NCI-H345 treated with DMSO at 0.1 percent for 48 hours (cell line): Measurements from ENCODE around the gene CARM1.
"Not testable (repeated sequence)": the region's sequence is repeated elsewhere in the genome, so short reads cannot be mapped to it uniquely, and the experiment has no call there.

Source experiments
- DNase-seq: peaks from one replicate; lab custom pipeline; 2025; ENCODE audit not compliant: unreplicated experiment; lab: John Stamatoyannopoulos, UW

Gene CARM1

DNA sequence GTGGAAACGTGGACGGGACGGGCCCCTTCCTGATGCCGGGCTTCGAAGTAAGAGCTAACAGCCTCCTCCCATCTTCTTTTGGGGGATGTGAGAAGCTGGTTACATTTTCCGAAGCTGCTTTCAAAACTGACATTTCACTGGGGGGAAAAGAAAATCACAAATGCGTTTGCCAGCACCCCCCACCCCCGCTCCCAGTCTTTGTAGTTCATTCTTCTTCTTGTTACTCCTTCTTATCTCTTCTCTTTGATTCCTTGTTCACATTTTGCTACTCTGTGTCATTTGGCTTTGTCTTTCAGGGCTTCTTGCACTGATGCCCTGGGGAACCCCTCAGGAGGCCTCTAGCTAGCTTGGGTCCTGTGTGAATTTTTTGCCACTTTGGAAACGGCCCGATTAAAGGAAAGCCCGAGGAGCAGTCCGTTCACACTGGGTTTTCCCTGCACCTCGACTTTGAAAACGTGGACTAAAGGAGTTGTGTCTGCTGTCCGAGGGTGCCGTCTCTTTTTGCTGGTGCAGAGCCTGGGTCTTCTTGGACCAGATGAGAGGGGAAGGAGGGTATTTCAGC is 1.3 kb downstream of the CARM1 start:
- DNase-seq: no peak

DNA sequence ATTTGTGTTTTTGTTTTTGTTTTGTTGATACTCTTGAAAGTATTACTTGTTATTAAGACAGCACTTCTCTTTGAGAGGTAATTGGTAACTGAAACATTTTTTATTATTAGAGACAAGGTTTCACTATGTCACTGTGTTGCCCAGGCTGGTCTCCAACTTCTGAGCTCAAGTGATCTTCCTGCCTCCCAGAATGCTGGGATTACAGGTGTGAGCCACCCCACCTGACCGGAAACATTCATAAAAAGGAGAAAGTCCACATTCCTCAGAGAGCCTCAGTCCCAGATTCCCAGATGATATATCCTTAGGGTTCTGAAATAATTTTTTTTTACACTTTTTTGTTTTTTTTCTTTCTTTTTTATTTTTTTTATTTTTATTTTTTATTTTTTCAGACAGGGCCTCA is 2.7 kb downstream of the CARM1 start:
- DNase-seq: no peak

DNA sequence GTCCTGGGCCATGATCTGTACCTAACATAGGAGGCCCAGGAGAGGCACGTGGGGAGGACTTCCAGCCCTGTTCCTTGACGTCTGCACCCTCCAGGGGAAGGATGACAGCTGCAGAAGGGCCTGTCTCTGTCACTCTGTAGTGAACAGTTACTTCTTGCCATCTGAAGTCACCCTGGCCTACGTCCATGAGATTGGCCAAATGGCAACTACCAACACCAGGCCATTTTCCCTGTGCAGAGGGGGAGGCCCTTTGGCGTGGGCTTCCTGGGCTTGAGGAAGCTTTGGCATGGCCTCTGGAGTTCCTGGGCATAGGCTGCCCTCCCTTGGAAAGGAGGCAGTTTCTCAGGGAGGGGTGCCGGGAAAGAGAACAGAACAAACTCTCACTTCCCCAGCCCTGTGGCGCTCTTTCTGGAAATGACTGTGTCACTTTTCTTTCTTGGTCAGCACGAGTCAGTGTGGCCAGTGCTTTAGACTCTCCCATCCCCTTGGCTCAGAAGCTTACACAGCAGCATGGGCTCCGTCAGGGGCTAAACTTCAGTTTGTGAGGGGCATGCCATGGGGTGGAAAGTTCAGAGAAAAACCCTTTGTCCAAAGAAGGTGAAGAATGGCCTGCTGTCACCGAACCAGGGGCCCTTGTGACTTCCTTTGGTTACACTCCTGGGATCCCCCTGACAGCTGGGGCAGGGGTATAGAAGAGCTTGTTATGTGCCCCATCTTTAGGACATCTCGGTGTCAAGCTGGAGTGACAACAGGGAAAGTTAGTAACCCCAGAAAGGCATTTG is 5.3 kb downstream of the CARM1 start:
- no peak for DNase-seq

DNA sequence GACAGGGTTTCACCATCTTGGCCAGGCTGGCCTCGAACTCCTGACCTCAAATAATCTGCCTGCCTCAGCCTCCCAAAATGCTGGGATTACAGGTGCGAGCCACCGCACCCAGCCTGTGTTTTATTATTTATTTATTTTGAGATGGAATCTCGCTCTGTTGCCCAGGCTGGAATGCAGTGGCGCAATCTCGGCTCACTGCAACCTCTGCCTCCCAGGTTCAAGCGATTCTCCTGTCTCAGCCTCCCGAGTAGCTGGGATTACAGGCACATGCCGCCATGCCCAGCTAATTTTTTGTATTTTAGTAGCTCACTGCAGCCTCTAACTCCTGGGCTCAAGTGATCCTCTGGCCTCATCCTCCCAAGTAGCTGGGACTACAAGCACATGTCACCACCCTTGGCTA is 6.3 kb downstream of the CARM1 start:
- DNase-seq: not testable (repeated sequence)

DNA sequence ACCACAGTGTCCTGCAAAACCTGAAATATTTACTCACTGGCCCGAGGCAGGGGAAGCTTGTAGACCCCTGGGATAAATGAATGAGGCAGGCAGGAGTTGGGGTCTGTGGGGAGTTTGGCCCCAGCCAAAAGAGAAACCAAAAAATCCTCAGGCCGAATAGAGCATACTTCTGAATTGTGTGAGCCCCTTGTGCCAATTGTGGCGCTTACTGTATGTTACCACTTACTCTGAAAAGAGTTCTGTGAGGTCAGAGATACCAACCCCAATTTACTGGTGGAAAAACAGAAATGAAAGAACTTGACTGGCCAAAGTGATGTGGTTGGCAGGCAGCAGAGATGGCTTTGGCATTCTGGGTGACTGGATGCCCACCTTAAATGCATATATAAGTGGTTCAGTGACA is 6.9 kb downstream of the CARM1 start:
- no peak for DNase-seq

DNA sequence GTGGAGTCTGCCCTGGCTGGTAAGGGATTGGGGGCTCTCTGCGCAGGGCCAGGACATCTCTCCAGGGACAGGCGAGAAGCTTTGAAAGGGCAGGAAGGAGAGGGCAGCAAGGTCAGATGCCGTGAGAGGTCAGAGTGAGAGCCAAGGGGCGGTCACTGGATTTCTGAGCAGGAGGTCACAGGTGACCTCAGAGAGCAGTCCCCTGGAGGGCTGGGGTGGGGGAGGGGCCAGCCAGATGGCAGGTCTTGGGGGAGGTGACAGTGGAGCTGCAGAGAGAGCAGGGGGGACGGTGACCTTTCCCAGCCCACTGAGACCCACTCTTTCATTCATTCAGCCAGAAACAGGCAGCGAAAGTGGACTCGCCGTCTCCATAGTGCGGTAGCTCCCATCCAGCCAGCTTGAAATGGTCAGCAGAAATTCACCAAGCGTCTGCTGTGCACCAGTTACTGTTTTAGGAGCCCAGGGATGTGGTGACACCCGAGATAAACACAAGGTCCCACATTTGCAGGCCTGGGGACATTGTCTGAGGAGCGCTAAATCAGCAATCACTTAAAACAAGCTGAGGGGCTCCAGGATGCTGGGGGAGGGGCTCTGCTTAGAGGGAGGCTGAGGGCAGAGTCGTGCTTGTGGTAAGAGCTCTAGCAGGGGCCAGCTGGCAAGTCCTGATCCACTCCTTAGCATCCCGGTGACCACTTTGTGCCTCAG is 10.2 kb downstream of the CARM1 start:
- no peak for DNase-seq

DNA sequence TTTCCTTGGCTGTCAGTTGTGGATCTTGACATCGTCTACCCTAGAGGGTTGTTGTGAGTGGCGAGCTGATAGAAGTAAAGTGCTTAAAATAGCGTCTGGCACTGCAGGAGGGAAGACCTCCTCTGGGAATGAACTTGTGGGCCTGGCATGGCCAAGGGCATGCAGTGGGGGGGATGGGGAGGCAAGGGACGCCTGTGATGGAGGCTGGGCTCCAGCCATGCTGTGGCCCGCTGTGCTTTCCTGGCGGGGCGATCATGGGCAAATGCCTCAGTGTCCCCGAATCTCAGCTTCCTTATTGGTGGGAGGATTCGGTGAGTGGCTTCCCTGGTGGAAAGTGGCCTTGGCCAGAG is 10.7 kb downstream of the CARM1 start:
- no peak for DNase-seq

DNA sequence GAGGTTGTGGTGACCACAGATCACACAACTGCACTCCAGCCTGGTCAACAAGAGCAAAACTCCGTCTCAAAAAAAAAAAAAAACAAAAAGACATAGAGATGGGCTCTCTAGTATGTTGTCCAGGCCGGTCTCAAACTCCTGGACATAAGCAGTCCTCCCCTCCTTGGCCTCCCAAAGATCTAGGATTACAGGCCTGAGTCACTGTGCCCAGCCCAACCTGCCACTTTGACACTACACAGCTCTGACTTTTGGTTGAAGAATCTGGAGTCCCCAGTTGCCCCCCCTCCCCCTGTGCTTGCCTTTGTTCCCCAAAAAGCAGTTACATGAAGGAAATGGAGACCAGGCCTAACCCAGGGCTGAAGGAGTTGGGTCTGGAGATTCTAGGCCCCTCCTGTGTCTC is 12.9 kb downstream of the CARM1 start:
- no peak for DNase-seq

DNA sequence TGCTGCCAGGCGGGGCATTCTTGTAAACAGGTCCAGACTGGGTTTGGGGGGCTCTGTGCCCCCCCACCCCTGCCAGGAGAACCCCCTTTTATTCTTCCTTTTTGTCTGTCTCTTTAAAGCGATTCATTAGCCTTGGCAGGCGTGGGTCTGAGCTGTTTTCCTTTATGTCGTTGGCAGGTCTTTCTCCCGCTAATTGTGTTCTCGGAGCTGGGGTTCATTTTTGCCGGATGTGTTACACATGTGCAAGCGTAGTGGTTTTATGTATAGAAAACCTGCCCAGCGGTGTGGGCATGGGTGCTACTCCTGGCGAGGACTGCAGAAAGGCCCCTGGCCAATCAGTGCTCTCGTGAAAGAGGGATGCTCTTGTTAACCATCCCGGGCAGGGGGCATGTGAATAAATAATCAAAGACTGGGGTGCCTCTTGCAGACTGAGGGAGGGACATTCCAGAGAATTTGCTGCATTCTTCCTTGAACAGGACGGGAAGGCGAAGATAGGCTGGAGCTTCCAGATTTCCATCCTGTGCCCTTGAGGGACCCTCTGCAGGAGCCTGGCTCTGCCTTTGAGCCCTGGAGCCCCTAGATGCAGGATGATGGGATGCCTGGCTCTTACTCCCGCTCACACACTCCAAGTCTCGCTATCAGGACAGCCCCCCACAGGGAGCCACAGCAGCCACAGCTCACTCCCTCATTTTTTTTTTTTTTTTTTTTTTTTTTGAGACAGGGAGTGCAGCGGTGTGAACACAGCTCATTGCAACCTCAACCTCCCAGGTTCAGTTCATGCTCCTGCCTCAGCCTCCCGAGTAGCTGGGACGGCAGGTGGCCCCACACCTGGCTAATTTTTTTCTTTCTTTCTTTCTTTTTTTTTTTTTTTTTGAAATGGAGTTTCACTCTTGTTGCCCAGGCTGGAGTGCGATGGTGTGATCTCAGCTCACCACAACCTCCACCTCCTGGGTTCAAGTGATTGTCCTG is 14.1 kb downstream of the CARM1 start:
- no peak for DNase-seq

DNA sequence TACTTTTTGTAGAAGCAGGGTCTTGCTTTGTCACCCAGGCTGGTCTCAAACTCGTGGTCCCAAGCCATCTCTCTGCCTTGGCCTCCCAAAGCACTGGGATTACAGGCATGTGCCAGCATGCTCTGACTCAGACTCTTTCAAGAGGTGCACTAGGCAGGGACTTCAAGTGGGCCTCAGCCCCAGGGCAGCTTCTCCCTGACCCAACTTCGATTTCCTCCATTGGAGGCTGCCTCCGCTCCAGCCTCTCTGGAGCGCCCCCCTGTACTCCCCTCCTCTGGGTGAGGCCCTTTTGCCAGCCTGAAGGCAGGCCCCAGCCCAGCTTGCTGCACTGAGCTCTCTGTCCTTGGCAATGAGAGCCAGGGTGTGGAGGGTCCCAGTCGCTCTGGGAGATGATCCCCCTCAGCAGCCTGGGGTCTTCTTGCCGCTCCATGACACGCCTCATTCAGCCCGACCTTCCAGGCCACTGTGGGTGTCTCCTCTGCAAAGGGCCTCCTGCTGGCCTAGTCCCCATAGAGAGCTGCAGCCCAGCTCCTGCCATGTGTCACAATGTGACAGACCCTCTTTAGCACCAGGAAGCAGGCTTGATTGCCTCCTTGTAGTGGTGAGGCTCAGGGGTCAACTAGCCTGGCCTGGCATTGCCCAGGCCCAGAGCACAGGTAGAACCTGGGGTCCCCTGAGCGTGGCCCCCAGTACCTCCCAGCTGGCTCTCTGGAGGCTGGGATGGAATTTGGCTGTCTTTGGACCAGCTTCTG is 16.4 kb downstream of the CARM1 start:
- DNase-seq: no peak

DNA sequence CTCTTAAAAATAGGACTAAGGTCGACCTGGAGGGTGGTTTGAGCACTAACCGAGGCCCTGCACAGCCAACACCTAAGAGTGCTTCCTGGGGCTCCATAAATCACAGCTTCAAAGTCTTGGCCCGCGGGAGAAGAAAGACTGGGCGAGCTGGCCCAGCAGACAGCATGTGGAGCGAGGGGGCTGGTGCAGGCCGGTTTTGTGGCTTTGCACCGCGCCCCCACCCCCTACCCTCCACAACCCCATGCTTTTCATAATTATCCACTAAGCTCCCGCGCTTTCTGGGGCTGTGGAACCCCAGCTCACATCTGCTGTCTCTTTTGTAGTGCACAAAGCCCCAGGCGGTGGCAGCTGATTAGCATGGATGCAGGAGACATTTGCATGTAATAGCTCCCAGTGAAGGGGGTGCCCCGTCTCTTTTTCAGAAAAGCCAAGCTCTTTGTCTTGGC is 17.1 kb downstream of the CARM1 start:
- DNase-seq: no peak

DNA sequence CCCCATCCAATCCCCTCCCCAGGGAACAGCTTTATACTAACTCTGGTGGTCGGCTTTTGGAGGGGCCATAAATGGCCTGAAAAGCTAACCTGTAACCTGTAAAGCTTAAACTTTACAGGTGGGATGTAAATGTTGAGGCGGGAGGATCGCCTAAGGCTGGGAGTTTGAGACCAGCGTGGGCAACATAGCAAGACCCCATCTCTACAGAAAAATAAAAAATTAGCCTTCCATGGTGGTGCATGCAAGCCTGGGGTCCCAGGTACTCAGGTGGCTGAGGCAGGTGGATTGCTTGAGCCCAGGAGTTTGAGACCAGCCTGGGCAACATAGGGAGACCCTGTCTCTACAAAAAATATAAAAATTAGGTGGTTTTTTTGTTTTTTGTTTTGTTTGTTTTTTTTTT is 18.5 kb downstream of the CARM1 start:
- no peak for DNase-seq

DNA sequence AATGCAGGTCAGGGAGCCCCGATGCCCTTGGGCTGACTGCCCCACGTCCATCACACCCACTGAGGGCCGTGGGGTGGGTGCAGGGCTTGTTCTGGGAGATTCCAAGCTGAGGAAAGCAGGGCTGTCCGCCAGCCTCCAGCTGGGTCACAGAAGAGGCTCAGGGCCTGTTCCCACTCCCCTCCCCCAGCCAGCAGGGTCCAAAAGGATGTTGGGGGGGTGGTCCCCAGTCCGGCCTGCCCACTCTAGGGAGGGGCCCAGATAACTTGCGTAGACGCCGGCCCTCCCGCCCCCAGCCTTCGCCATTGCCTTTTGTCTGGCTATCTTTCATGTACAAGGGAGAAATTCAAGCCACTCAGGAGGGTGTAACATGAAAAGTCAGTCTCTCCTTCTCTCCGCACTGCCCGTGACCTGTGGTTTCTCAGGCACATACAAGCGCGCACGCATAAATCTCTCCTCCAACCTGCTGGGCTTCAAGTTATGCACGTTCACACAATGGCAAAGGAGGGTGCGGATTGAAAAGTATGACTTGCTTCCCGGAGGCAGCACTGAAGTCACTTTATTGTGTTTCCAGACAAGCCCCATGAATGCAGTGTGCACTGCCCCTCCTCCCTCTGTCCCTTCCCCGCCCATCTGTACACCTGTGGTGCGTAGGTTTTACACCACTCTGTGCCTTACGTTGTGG is 20.2 kb downstream of the CARM1 start:
- no peak for DNase-seq

DNA sequence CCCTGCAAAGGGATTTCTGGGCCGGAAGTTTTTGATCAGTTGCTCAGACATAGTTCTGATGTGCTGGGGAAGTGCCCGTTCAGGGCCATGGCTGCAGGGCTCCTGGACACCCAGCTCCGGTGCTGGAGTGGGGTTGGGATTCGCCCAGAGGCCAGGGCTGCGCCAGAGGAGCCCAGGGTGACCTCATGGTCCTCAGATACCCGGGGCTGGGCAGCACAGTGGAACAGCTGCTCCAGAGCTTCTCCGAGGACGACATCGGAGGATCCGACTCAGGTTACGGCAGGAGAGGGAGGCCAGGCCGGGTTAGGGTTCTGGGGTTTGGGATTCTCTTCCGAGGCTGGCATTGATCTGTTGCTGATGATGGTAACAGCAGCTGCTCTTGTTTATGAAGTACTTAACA is 20.9 kb downstream of the CARM1 start:
- DNase-seq: no peak

DNA sequence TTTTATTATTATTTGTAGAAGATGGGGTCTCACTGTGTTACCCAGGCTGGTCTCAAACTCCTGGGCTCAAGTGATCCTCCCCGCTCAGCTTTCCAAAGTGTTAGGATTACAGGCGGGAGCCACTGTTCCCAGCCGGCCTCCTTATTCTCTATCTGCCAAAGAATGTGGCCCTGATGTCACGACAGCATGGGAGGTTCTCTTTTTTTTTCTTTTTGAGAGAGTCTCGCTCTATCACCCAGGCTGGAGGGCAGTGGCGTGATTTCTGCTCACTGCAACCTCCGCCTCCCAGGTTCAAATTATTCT is 23.5 kb downstream of the CARM1 start:
- no peak for DNase-seq

DNA sequence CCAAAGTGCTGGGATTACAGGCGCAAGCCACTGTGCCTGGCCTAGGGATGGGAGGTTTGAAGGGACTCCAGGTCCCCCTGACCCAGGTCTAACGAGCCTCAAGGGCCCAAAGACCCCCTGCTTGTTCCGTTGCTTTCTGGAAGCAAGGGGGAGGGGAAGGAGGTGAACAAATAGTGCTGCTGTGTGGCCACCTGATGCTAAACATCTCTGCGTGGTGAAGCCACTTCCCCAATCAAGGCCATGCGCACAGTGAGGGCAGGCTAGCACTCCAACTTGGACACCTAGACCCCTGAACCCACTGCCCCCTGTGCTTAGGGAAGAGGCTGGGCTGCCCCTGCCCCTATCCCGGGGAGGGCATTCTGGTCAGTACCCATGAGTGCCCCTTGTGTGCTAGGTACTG is 24.0 kb downstream of the CARM1 start:
- no peak for DNase-seq

DNA sequence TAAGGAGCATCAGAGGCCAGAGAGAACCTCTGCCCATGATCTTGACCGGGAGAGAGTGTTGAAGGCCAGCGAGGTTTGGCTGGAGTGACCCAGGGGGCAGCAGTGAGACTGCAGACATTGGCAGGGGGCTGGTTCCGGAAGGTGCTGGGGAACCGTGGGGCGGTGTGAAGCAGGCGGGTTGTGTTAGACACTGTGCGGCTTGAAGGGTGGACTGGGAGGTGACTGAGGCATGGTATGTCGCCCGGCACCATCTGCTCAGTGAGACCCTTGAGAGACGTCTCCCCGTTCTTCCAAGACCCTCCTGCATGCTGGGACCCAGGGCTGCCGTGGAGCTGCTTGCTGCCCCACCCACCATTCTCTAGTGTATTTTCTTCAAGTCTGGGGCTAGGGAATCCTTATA is 24.6 kb downstream of the CARM1 start:
- DNase-seq: no peak

DNA sequence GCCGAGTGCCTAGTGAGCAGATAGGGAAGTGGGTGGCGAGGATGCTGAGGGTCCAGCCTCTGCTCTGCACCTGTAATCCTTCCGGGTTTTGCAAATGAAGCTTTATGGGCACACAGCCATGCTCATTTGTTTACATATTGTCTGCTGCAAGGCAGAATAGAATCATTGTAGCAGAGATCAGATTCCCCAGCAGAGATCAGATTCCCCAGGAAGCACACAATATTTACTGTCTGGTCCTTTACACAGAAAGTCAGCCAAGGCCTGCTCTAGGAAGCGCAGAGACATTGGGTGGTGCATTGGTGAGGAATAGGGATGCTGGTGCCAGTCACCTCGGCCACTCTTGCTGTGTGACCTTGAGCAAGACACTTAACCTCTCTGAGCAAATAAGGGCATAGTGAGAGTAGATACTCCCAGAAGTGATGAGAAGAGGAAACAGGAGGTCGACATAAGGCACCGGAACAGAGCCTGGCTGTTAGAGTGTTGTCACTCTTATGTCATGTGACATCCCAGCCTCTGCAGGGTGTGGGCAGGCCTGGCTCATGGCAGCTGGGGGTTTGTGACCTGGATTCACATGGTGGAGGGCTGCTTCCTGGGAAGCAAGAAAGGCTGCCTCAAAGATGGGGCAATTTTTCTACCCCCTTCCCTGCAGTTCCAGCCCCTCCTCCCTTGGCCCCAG is 25.6 kb downstream of the CARM1 start:
- DNase-seq: peak; percentile 11

DNA sequence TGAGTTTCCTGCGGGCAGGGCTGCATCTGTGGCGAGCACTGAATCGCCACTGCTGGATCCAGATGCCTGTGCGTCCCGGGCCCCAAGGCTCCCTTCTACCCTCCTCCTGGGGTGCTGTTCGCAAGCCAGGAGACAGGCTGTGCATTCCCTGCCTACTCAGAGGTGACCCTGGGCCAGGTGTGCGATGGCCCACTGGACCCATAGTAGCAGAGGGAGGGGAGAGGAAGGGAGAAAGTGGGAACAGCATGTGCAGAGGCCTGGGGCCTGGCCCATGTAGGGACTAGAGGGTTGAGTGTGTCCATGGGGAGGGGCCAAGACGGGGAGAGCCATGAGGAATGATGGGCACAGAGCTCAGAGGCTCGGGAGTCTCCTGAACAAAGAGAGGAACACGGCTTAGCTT is 27.3 kb downstream of the CARM1 start:
- DNase-seq: no peak
